H1 (cell line): Measurements from ENCODE around the gene ZNF24. TPM values are rescaled to one million over a fixed set of nuclear protein-coding genes. Genes with fewer than 3 reads are reported as not detected.

ENCODE experiments used
- BRCA1 ChIP-seq: IDR thresholded peaks from 2 replicates; pipeline ENCODE4 v1.6.1; 2012; ENCODE audit warnings: low read depth, low read length, improper control_type of control experiment
- CHD1 ChIP-seq: IDR thresholded peaks from 2 replicates; pipeline ENCODE4 v1.6.1; 2012; ENCODE audit warnings: low read depth, low read length, improper control_type of control experiment
- EZH2 ChIP-seq: fragments of 200-600 bp; sonication (generic); IDR thresholded peaks from 2 replicates; pipeline ENCODE4 v1.7.1; 2012; ENCODE audit warnings: low read depth, mild to moderate bottlenecking, moderate library complexity, low read length, inconsistent platforms; ENCODE audit not compliant: severe bottlenecking
- GABPA ChIP-seq: IDR thresholded peaks from 2 replicates; pipeline ENCODE4 v1.6.1; 2011; ENCODE audit warnings: mild to moderate bottlenecking, low read length, moderate library complexity, borderline replicate concordance; ENCODE audit not compliant: insufficient read depth
- GTF2F1 ChIP-seq: IDR thresholded peaks from 2 replicates; pipeline ENCODE4 v1.6.1; 2012; ENCODE audit warnings: low read depth, low read length, improper control_type of control experiment, borderline replicate concordance
- SIX5 ChIP-seq: IDR thresholded peaks from 2 replicates; pipeline ENCODE4 v1.6.1; 2011; ENCODE audit warnings: mild to moderate bottlenecking, low read depth, low read length
- ZNF274 ChIP-seq: IDR thresholded peaks from 2 replicates; pipeline ENCODE4 v1.7.0; 2012; ENCODE audit warnings: low read length, borderline replicate concordance; ENCODE audit errors: extremely low read depth
- polyA plus RNA-seq, 7 experiments: library from polyadenylated mRNA; depleted of rRNA in 3 of 7; stranded (reverse) in 5 of 7; unstranded in 2 of 7; fragments of >200 nt in 5 of 7; fragments of 200-250 nt in 2 of 7; gene quantifications; 1 replicate in 5 of 7; 2 replicates in 1 of 7; 4 replicates in 1 of 7; pipeline versions ENCODE4 v1.2.1 to v1.2.3, GENCODE V29; 2011 to 2013; ENCODE audit warnings: missing spikeins in 2 of 7, mixed read lengths in 2 of 7
- total RNA-seq: library from RNA; stranded (reverse); fragmentation: NEBNext Ultra II Directional; extraction: Animal tissue kit (Norgen Biotek cat#: 25700); gene quantifications from 2 replicates; pipeline ENCODE4 v1.2.1, GENCODE V29; 2021

The ZNF24 gene
- total and polyA plus RNA-seq, 2 of the 8 experiments (the other 6 are each of a cell fraction or from before 2014, with no cell fraction given), result 12.5 to 56.9 TPM

DNA sequence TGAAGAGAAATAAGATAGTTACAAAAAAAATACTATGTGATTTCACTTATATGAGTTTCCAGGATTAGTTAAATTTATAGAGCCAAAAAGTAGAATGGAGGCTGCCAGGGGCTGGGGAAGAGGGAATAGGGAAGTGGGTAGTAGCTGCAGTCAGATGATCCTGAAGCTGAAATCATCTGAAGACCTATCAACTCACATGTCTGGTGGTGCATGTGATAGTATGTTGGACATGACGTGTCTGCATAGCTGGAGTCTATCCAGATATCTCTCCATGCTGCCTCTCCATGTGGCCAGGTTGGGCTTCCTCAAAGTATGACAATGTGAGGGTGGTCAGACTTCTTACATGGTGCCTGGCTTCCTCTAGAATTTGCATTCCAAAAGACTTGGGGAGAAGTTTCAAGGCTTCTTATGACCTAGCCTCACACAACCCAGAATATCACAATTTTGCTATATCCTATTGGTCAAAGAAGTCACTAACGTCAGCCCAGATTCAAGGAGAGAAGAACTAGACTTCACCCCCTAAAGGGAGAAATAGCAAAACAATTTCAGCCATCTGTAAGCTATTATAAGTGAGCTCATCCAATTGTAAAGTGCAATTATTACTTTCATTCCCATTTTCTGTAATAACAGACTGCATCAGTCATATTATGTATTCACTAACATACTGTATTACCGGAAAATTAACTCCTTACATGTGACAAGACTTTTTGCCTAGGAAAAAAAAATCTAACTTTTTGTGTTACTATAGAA is 46.9 kb upstream of the ZNF24 start (continued):
- TF ChIP-seq BRCA1 (no peak), CHD1 (no peak), SIX5 (no peak), GABPA (no peak), ZNF274 (no peak), GTF2F1 (no peak), EZH2 (no peak)
